ENCODE results near the gene MPRIP.
"Not testable (repeated sequence)": the region's sequence is repeated elsewhere in the genome, so short reads cannot be mapped to it uniquely, and the experiment has no call there.

MPRIP gene

DNA sequence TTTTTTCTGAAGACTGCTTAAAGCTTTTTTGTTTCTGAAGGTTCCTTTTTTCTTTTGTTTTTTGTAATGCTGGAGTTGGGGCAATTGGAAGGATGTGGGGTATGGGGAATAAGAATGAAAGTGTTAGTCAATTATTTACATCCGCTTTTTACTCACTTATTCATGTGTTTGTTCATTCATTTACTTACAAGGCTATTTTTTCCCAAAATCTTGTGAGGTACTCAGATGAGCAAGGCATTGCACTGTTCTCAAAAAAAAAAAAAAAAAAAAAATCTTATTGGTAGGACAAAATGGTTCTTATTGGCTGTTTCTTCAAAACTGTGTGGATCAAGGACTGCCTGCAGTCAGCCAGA is 108.2 kb downstream of the MPRIP start:
- no peak for DNase-seq
- in situ Hi-C loops (cut with MboI; ENCODE audit: low pct_unique_long_range_greater_than_20kb, low sequenced_read_pairs) = no loop called here

GRCh38 chr17:17151055-17151454 is 108.8 kb downstream of the MPRIP start:
- in situ Hi-C loops (cut with MboI; ENCODE audit: low pct_unique_long_range_greater_than_20kb, low sequenced_read_pairs) = no loop called here
- no peak for DNase-seq

DNA sequence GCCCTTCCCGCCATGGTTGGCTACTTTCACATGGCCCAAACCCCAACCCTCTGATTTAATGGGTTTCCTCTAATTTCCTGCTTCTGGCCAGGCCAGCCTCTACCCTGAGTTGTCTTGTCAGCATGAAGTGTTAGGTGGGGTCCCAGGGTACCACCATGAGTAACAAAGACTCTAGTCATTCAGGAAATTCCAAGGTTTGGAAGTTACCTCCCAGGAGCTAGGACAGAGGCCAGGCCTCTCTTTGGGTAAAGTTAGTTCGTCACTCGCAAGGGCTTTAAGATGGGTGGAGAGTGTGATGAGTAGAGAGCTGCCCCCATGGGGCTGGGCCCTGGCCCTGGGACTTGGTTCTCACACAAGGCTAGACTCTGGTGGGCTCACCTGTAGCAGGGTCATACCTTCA is 109.3 kb downstream of the MPRIP start:
- in situ Hi-C loops (cut with MboI; ENCODE audit: low pct_unique_long_range_greater_than_20kb, low sequenced_read_pairs) = no loop called here
- DNase-seq = no peak

DNA sequence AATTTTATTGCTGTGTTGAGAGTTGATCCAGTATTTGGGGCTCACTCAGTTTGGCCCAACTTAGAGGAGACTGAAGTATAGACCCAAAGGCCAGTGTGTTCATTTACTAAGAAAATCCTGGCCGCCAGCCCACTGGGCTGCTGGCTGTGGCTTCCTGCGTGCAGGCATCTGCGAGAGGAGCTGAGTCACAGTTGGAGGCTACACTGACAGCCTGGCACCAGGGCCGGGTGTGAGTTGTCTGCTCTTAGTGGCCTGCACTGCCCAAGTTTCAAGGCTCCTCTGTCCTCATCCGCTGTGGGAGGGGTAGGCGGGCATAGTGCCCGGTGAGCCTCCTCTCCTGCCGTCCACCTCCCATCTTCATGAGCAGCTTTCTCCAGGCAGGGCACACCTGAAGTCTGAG is 109.7 kb downstream of the MPRIP start:
- no peak for DNase-seq
- in situ Hi-C loops (cut with MboI; ENCODE audit: low pct_unique_long_range_greater_than_20kb, low sequenced_read_pairs) = no loop called here

DNA sequence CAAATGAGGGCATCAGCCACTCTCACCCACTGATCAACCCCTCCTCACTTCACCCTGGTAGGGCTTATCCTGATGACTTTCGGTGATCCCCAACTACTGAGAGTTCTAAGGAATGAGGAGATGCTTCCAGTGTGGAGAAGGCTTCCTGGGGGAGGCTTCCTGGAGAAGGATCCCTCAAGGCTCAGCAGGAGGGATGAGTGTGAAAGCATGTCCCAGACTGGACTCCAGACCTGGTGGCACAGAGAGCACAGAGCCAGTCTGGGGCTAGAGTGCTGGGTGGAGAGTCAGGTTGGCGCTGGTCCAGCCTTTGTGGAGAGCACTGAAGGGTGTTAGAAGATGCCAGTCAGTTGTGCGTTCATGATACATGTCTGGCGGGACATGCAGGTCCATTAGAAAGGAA is 110.1 kb downstream of the MPRIP start:
- in situ Hi-C loops (cut with MboI; ENCODE audit: low pct_unique_long_range_greater_than_20kb, low sequenced_read_pairs) = no loop called here
- no peak for DNase-seq

- no peak for DNase-seq
- in situ Hi-C loops (cut with MboI; ENCODE audit: low pct_unique_long_range_greater_than_20kb, low sequenced_read_pairs) = no loop called here
These were observed 110.8 kb downstream of the MPRIP start for GRCh38 chr17:17153071-17153470.

GRCh38 chr17:17153709-17154108 is 111.5 kb downstream of the MPRIP start:
- in situ Hi-C loops (cut with MboI; ENCODE audit: low pct_unique_long_range_greater_than_20kb, low sequenced_read_pairs) = no loop called here
- DNase-seq = no peak

GRCh38 chr17:17154556-17154955 is 112.3 kb downstream of the MPRIP start:
- in situ Hi-C loops (cut with MboI; ENCODE audit: low pct_unique_long_range_greater_than_20kb, low sequenced_read_pairs) = no loop called here
- DNase-seq = no peak

- in situ Hi-C loops (cut with MboI; ENCODE audit: low pct_unique_long_range_greater_than_20kb, low sequenced_read_pairs) = no loop called here
- no peak for DNase-seq
These were observed 112.7 kb downstream of the MPRIP start for GRCh38 chr17:17154981-17155380.

- no peak for DNase-seq
- in situ Hi-C loops (cut with MboI; ENCODE audit: low pct_unique_long_range_greater_than_20kb, low sequenced_read_pairs) = no loop called here
These were observed 113.3 kb downstream of the MPRIP start for GRCh38 chr17:17155568-17155967.

GRCh38 chr17:17156107-17156506 is 113.8 kb downstream of the MPRIP start:
- in situ Hi-C loops (cut with MboI; ENCODE audit: low pct_unique_long_range_greater_than_20kb, low sequenced_read_pairs) = no loop called here
- DNase-seq = no peak

DNA sequence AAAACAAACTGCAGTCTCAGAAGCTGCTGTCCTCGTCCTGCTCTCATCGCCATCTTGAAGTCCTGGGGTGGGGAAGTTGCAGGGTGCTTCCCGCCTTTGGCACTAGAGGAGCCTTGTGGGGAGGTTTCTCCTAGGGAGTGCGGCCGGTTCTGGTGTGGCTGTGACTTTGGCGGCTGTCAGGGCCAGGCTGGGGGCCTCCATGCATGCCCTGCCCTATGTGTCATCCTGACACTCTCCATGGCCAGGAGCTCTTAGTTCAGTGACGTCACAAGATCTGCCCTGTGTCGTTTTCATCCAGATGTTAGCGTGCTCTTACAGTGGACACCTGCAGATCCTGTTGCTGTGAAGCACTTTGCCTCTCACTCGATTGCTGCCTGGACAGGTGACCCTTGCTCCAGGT is 114.3 kb downstream of the MPRIP start:
- in situ Hi-C loops (cut with MboI; ENCODE audit: low pct_unique_long_range_greater_than_20kb, low sequenced_read_pairs) = no loop called here
- DNase-seq = no peak

DNA sequence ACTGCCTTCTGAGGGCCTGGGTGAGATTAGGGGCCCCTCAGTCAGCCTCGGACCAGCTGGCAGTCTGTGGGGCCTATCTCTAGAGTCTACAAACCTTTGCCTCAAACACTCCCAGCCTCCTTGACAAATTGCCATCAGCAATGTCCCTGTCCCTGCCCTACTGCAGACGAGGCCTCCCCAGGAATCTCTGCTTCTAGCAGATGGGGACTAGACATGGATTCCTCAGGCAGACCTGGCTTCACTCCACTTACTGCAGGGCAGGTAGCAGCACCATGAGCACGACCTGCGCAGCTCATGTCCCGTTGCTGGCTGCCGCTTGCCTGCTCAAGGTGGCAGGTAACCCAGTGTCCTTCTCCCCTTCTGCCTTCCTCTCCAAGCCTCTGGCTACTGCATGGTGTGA is 114.8 kb downstream of the MPRIP start:
- DNase-seq = no peak
- in situ Hi-C loops (cut with MboI; ENCODE audit: low pct_unique_long_range_greater_than_20kb, low sequenced_read_pairs) = no loop called here

GRCh38 chr17:17158506-17158905 is 116.2 kb downstream of the MPRIP start:
- DNase-seq = not testable (repeated sequence)

GRCh38 chr17:17159571-17159970 is 117.3 kb downstream of the MPRIP start:
- DNase-seq = no peak
- in situ Hi-C loops (cut with MboI; ENCODE audit: low pct_unique_long_range_greater_than_20kb, low sequenced_read_pairs) = no loop called here

More at GRCh38 chr17:17158506-17158905, 116.2 kb downstream of the MPRIP start:
- in situ Hi-C loops (cut with MboI; ENCODE audit: low pct_unique_long_range_greater_than_20kb, low sequenced_read_pairs) = not testable (repeated sequence)

- in situ Hi-C loops (cut with MboI; ENCODE audit: low pct_unique_long_range_greater_than_20kb, low sequenced_read_pairs) = no loop called here
- DNase-seq = no peak
These were observed 118.9 kb downstream of the MPRIP start for GRCh38 chr17:17161121-17161520.

DNA sequence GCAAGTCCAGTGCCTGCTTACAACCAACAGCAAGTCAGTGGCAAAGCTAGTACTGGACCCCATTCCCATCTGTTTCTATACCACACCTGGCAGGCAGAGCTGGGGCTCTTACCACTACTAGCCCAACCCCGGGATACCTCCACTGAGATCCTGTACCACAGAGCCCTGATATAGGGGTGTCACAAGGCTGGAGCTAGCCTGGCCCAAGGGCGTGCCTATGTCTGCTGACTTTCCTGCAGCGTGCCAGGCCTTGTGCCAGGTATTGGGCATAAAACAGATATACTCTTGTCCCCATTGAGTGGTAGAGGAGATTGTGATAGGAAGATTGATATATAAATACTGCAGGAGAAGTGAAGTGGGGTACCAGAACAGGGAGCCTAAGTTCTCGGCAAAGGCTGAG is 119.5 kb downstream of the MPRIP start:
- DNase-seq = no peak
- in situ Hi-C loops (cut with MboI; ENCODE audit: low pct_unique_long_range_greater_than_20kb, low sequenced_read_pairs) = no loop called here

DNA sequence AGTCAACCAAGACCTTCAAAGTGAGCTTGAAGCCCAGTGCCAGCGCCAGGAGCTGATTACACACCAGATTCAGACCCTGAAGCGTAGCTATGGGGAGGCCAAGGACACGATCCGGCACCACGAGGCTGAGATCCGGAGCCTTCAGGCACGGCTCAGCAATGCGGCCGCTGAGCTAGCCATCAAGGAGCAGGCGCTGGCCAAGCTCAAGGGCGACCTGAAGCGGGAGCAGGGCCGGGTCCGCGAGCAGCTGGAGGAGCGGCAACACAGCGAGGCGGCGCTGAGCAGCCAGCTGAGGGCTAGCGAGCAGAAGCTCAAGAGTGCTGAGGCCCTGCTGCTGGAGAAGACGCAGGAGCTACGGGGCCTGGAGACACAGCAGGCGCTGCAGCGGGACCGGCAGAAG is 121.9 kb downstream of the MPRIP start:
- DNase-seq = no peak
- in situ Hi-C loops (cut with MboI; ENCODE audit: low pct_unique_long_range_greater_than_20kb, low sequenced_read_pairs) = no loop called here

DNA sequence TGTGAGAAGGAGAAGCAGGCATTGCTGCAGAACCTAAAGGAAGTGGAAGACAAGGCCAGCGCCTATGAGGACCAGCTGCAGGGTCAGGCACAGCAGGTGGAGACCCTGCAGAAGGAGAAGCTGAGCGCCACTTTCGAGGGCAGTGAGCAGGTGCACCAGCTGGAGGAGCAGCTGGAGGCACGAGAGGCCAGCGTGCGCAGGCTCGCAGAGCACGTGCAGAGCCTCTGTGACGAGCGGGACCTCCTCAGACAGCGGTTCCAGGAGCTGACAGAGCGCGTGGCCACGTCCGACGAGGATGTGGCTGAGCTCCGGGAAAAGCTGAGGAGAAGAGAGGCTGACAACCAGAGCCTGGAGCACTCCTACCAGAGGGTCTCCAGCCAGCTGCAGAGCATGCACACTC is 122.4 kb downstream of the MPRIP start:
- in situ Hi-C loops (cut with MboI; ENCODE audit: low pct_unique_long_range_greater_than_20kb, low sequenced_read_pairs) = no loop called here
- DNase-seq = no peak

DNA sequence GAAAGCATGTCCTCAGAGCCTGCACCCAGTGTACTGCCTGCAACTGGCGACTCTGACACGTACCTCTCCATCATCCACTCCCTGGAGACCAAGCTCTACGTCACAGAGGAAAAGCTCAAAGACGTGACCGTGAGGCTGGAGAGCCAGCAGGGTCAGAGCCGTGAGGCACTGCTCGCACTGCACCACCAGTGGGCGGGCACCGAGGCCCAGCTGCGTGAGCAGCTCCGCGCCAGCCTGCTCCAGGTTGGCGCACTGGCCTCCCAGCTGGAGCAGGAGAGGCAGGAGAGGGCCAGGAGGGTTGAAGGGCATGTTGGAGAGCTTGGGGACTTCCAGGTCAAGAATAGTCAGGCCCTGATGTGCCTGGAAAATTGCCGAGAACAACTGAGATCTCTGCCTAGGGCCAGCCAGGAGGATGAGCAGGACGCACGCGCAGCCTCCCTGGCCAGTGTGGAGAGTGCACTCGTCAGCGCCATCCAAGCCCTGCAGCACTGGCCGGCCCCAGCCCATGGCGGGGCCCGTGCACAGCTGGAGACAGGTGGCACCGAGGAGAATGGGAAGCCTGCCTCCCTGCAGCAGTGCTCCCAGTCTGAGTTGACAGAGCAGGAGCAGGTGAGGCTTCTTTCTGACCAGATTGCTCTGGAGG is 123.5 kb downstream of the MPRIP start:
- DNase-seq = no peak
- in situ Hi-C loops (cut with MboI; ENCODE audit: low pct_unique_long_range_greater_than_20kb, low sequenced_read_pairs) = no loop called here

- DNase-seq = no peak
- in situ Hi-C loops (cut with MboI; ENCODE audit: low pct_unique_long_range_greater_than_20kb, low sequenced_read_pairs) = no loop called here
These were observed 124.2 kb downstream of the MPRIP start for GRCh38 chr17:17166446-17166845.

- in situ Hi-C loops (cut with MboI; ENCODE audit: low pct_unique_long_range_greater_than_20kb, low sequenced_read_pairs) = no loop called here
- no peak for DNase-seq
These were observed 125.1 kb downstream of the MPRIP start for GRCh38 chr17:17167356-17167755.

Measured in KBM-7 (cell line).